ENCODE data around the gene CLIC3.

Gene CLIC3

DNA sequence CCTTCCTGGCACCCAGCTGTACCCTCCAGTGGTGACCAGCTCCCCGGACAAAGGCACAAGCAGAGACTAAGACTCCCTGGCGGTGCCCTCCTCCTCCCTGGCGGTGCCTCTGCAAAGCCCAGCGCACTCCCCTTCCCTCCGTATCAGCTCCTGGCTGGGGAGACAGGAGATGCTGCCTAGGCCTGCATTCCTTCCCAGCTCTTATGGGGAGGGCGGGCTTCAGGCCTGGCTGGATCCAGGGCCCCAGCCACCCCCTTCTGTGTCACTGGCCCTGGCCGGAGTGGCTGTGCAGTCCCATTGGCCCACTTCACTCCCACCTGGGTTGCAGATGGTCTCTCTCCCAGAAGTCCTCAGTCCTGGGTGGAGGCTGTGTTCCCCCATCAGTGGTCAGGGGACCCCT is 37.9 kb downstream of the CLIC3 start:
- TF ChIP-seq, protein P1, sequence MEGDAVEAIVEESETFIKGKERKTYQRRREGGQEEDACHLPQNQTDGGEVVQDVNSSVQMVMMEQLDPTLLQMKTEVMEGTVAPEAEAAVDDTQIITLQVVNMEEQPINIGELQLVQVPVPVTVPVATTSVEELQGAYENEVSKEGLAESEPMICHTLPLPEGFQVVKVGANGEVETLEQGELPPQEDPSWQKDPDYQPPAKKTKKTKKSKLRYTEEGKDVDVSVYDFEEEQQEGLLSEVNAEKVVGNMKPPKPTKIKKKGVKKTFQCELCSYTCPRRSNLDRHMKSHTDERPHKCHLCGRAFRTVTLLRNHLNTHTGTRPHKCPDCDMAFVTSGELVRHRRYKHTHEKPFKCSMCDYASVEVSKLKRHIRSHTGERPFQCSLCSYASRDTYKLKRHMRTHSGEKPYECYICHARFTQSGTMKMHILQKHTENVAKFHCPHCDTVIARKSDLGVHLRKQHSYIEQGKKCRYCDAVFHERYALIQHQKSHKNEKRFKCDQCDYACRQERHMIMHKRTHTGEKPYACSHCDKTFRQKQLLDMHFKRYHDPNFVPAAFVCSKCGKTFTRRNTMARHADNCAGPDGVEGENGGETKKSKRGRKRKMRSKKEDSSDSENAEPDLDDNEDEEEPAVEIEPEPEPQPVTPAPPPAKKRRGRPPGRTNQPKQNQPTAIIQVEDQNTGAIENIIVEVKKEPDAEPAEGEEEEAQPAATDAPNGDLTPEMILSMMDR (conservative IDR thresholded peaks at IDR 0.05), result no peak
- H3K27ac ChIP-seq, result no peak overlapping the region

GRCh38 chr9:136957901-136958300 is 38.5 kb downstream of the CLIC3 start:
- H3K27ac ChIP-seq, result no peak overlapping the region
- TF ChIP-seq, protein P1 (conservative IDR thresholded peaks at IDR 0.05), result no peak

DNA sequence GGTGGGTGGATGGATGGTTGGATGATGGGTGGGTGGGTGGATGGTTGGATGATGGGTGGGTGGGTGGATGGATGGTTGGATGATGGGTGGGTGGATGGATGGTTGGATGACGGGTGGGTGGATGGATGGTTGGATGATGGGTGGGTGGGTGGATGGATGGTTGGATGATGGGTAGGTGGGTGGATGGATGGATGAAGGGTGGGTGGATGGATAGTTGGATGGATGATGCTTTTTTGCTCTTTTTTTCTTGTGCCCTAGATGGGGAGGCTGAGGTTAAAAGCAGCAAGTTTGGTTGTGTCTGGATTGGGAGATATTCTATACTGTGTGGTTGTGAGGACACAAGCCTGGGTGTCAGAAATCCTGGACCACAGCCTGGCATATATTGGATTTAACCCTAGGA is 38.9 kb downstream of the CLIC3 start:
- H3K27ac ChIP-seq, result no peak overlapping the region
- TF ChIP-seq, protein P1 (conservative IDR thresholded peaks at IDR 0.05), result no peak

DNA sequence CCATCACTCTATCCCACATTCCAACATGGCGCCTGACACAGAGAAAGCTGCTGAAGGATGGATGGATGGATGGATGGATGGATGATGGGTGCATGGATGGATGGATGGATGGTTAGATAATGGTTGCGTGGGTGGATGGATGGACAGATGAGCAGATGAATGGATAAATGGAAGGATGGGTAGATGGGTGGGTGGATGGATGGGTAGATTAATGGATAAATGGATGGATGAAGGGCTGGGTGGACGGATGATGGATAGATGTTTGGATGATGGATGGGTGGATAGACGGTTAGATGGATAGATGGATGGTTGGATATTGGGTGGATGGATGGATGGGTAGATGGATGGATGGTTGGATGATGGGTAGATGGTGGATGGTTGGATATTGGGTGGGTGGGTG is 39.8 kb downstream of the CLIC3 start:
- TF ChIP-seq, protein P1 (conservative IDR thresholded peaks at IDR 0.05), result no peak
- no peak overlapping the region for H3K27ac ChIP-seq

GRCh38 chr9:136955943-136956335 is 40.4 kb downstream of the CLIC3 start:
- TF ChIP-seq, protein P1 (conservative IDR thresholded peaks at IDR 0.05), result no peak
- no peak overlapping the region for H3K27ac ChIP-seq

- no peak overlapping the region for H3K27ac ChIP-seq
- TF ChIP-seq, protein P1 (conservative IDR thresholded peaks at IDR 0.05), result no peak
Observed at GRCh38 chr9:136955202-136955942, 41.0 kb downstream of the CLIC3 start.

DNA sequence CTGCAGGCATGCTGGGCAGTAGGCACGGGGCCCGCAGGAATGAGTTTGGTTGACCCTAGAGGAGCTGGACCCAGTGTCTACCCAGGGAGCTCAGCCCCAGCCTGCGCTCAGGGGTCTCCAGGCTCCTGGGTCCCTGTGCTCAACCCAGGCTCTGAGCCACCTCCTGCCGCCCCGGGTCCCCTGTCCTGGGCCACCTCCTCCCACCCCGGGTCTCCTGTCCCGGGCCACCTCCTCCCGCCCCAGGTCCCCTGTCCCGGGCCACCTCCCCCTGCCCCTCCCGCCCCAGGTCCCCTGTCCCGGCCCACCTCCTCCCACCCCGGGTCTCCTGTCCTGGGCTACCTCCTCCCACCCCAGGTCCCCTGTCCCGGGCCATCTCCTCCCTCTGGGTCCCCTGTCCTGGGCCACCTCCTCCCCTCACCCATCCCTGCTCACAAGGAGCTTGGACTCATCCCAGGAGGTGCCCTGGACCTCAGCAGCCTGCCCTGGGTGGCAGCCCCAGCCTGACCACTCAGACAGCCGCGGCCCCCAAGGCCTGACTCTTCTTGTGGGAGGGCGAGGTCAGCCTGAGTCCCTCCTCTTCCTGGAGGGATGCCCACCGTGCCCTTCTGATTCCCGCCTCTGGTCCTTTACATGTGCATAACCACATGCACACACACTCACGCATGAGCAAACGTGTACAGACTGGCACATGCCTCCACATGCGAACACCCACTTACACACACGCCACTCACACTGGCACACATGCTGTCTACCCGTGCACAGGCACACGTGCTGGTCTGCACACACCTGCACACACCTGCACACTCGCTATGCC is 41.9 kb downstream of the CLIC3 start:
- TF ChIP-seq, protein P1 (conservative IDR thresholded peaks at IDR 0.05), result no peak
- no peak overlapping the region for H3K27ac ChIP-seq

Data from VCaP (cell line).